Right lobe of liver (tissue), 6 donors: ENCODE data around the gene RHOH. TPM values are rescaled to one million over a fixed set of nuclear protein-coding genes. Genes with fewer than 3 reads are reported as not detected.

Source experiments
- ATAC-seq, 4 donors: fragments of 200-7000 bp; cut with Tn5 transposase; one replicate each; pipeline ENCODE4 v1.9.1; 2020; ENCODE audit warnings: mild to moderate bottlenecking in 4 of 4, moderate library complexity in 4 of 4
- DNase-seq, 3 donors: peaks; one replicate each; pipeline ENCODE4 v3.0.0-alpha.2; 2020
- H3K27ac ChIP-seq, 3 donors: fragments of 200-600 bp; one replicate each; pipeline ENCODE4 v1.8.0; 2022
- H3K27me3 ChIP-seq, 2 donors: fragments of 200-600 bp; one replicate each; pipeline ENCODE4 v1.8.0; 2022
- H3K36me3 ChIP-seq, 4 donors: fragments of 200-600 bp; sonication (generic) in 1 of 4; one replicate each; pipeline versions ENCODE4 v1.5.1 to v1.8.0; 2017 to 2022; ENCODE audit warnings: control low read depth in 1 of 4
- H3K4me1 ChIP-seq, 4 donors: fragments of 200-600 bp; sonication (generic) in 1 of 4; one replicate each; pipeline versions ENCODE4 v1.5.1 to v1.8.0; 2017 to 2022; ENCODE audit warnings: control low read depth in 1 of 4
- H3K4me3 ChIP-seq, 3 donors: fragments of 200-600 bp; one replicate each; pipeline ENCODE4 v1.8.0; 2022
- H3K9me3 ChIP-seq, 4 donors: fragments of 200-600 bp; sonication (generic) in 1 of 4; one replicate each; pipeline versions ENCODE4 v1.5.1 to v1.8.0; 2017 to 2022; ENCODE audit warnings: control low read depth in 1 of 4
- CTCF ChIP-seq, 4 donors: fragments of 200-600 bp in 3 of 4; fragments of 450-650 bp in 1 of 4; IDR thresholded peaks; one replicate each; pipeline versions ENCODE4 v1.5.1 to v1.8.0; 2016 to 2022; ENCODE audit warnings: antibody characterized with exemption in 4 of 4, mild to moderate bottlenecking in 2 of 4
- POLR2A ChIP-seq: fragments of 450-650 bp; IDR thresholded peaks from one replicate; pipeline ENCODE4 v1.6.1; 2017; ENCODE audit warnings: antibody characterized with exemption, mild to moderate bottlenecking
- WGBS: methylation state at CpG from one replicate; pipeline ENCODE4 v1.1.6; 2018; ENCODE audit warnings: low coverage, low lambda C conversion rate; ENCODE audit not compliant: insufficient coverage; ENCODE audit errors: missing lambda C conversion rate; 5-methylcytosine and 5-hydroxymethylcytosine counted together
- intact Hi-C, 2 donors: fragments of 100-400 bp; cut with DNase I; formaldehyde crosslinking; loops; one replicate each; pipeline versions ENCODE4 v1.11.2 to v1.14.1; 2022
- total RNA-seq, 6 experiments: library from RNA; depleted of rRNA in 2 of 6; stranded (reverse); fragments of >200 nt in 2 of 6; fragmentation: NEBNext Ultra II Directional in 3 of 6; extraction: Animal tissue kit (Norgen Biotek cat#: 25700) in 3 of 6; gene quantifications; one replicate each; pipeline versions ENCODE4 v1.1.0 to v1.2.4, GENCODE V29; 2016 to 2023
- donor health status: DM: no; HTN: yes; CAD: no.
- donor health status: DM: no; HTN: no; CAD: no.
- donor health status: DM: no; HTN: no; CAD: no.
- donor health status: DM: no; HTN: yes; CAD: no.
- donor health status: DM: no; HTN: yes; CAD: no.

RHOH gene
- total RNA-seq, 6 experiments from 2014 or later, result 0.25 to 1.2 (median 0.62) TPM

- Histone ChIP-seq H3K4me1 (peaks cover 0 to 15% (median 6%) of the 10 kb centered on the region in 4 donors), H3K9me3 (no peaks in the 10 kb centered on the region), H3K36me3 (no peaks in the 10 kb centered on the region), H3K27ac (no peak overlapping the region), H3K27me3 (no peaks in the 10 kb centered on the region), H3K4me3 (no peak overlapping the region)
- intact Hi-C loops, result no loop called here
- DNase-seq (no peak), ATAC-seq (no peak)
- TF ChIP-seq POLR2A, result no peak
- no peak for TF ChIP-seq CTCF (IDR thresholded peaks at IDR 0.05)
- 60% methylated on average over 7 of the region's 11 CpGs for WGBS
Measured at GRCh38 chr4:40193016-40193571, 3.7 kb upstream of the RHOH start.

- DNase-seq (no peak), ATAC-seq (no peak)
- Histone ChIP-seq H3K4me1 (peaks cover 0 to 15% (median 6%) of the 10 kb centered on the region in 4 donors), H3K4me3 (no peak overlapping the region), H3K27ac (no peak overlapping the region), H3K27me3 (no peaks in the 10 kb centered on the region), H3K9me3 (no peaks in the 10 kb centered on the region), H3K36me3 (no peaks in the 10 kb centered on the region)
- intact Hi-C loops, result no loop called here
- WGBS, result 76% methylated on average over 2 of the region's 7 CpGs
- TF ChIP-seq POLR2A, result no peak
- no peak for TF ChIP-seq CTCF (IDR thresholded peaks at IDR 0.05)
Measured at GRCh38 chr4:40193578-40193977, 3.3 kb upstream of the RHOH start.

- H3K36me3 ChIP-seq, result no peaks in the 10 kb centered on the region
- peaks cover 0 to 15% (median 6%) of the 10 kb centered on the region in 4 donors for H3K4me1 ChIP-seq
- no peak overlapping the region for H3K4me3 ChIP-seq
- intact Hi-C loops, result no loop called here
- ATAC-seq (peak in 1 of 4 donors; percentile 15), DNase-seq (no peak)
- no peaks in the 10 kb centered on the region for H3K27me3 ChIP-seq
- no peak for TF ChIP-seq POLR2A
- no peak for TF ChIP-seq CTCF (IDR thresholded peaks at IDR 0.05)
- no peaks in the 10 kb centered on the region for H3K9me3 ChIP-seq
- 56% methylated on average over 10 of the region's 14 CpGs for WGBS
- no peak overlapping the region for H3K27ac ChIP-seq
Measured at GRCh38 chr4:40194602-40195161, 2.1 kb upstream of the RHOH start.

GRCh38 chr4:40195182-40196177, 1.4 kb upstream of the RHOH start:
- no peaks in the 10 kb centered on the region for H3K36me3 ChIP-seq
- TF ChIP-seq CTCF (IDR thresholded peaks at IDR 0.05) (no peak), POLR2A (no peak)
- H3K4me1 ChIP-seq, result peaks cover 0 to 10% (median 2%) of the 10 kb centered on the region in 4 donors
- H3K4me3 ChIP-seq, result no peak overlapping the region
- WGBS, result 76% methylated on average over 5 of the region's 10 CpGs
- H3K27me3 ChIP-seq, result no peaks in the 10 kb centered on the region
- DNase-seq (no peak), ATAC-seq (no peak)
- no peak overlapping the region for H3K27ac ChIP-seq
- H3K9me3 ChIP-seq, result no peaks in the 10 kb centered on the region
- intact Hi-C loops, result no loop called here
